Heart left ventricle (tissue), 13 donors: ENCODE results near the gene HS3ST3A1.

Experiments
- CTCF ChIP-seq, 12 donors: fragments of 200-600 bp; sonication (generic) in 4 of 12; IDR thresholded peaks; one replicate each; pipeline versions ENCODE4 v1.5.0 to v1.8.0; 2018 to 2022; ENCODE audit warnings: antibody characterized with exemption in 12 of 12, mild to moderate bottlenecking in 5 of 12
- POLR2A ChIP-seq, 2 donors: fragments of 450-650 bp; IDR thresholded peaks; one replicate each; pipeline ENCODE4 v1.6.1; 2017; ENCODE audit warnings: antibody characterized with exemption in 2 of 2, mild to moderate bottlenecking in 2 of 2, moderate library complexity in 2 of 2
- donor health status: ischemic (EF 13 %, LVEDD 7.1; RV severe dilation, severe dysfunction).
- donor health status: DM: no; HTN: yes; CAD: no.
- donor health status: DM: no; HTN: no; CAD: no.
- donor health status: ischemic (EF 25% LVEDD 6.9; RV normal size, moderate dysfunction).
- donor health status: ischemic (EF 25% LVEDD 5.7; RV mildly dilated, moderate dysfunction).
- donor health status: ischemic (EF 35%, LVEDD 5.7; RV mildly dilated, moderate dysfunction).
- donor health status: nonischemic (EF 11% LVEDD 7.7; RV severe dilation, severe dysfunction).
- donor health status: DM: yes; HTN: yes; CAD: no.
- donor health status: PGD.
- donor health status: ischemic (EF 29% LVEDD 5.4; RV normal size, mild dysfunction).
- donor health status: nonischemic (EF 23%, LVEDD 6.1; RV moderate dilation, normal function).

GRCh38 chr17:13539421-13539820 lies 62.3 kb downstream of the HS3ST3A1 start:
- TF ChIP-seq CTCF (IDR thresholded peaks at IDR 0.05), result no peak
- no peak for TF ChIP-seq POLR2A (IDR thresholded peaks at IDR 0.05)
